Mesenchymal stem cell (in vitro differentiated cells and primary cell): ENCODE measurements around the gene GANC.
"Not testable (repeated sequence)": the region's sequence is repeated elsewhere in the genome, so short reads cannot be mapped to it uniquely, and the experiment has no call there.

ENCODE experiments used
- DNase-seq: peaks from one replicate; pipeline ENCODE4 v3.0.0-alpha.2; 2013
- H2AFZ ChIP-seq: one replicate; pipeline ENCODE4 v1.6.1; 2013; ENCODE audit warnings: low read depth, mild to moderate bottlenecking, control low read depth, inconsistent platforms, low read length, moderate library complexity
- H2AK5ac ChIP-seq: 2 replicates; pipeline ENCODE4 v1.6.1; 2013; ENCODE audit warnings: low read length, moderate library complexity, mild to moderate bottlenecking, inconsistent platforms; ENCODE audit not compliant: severe bottlenecking
- H2BK120ac ChIP-seq: one replicate; pipeline ENCODE4 v1.6.1; 2013; ENCODE audit warnings: low read depth, mild to moderate bottlenecking, inconsistent platforms, low read length, moderate library complexity
- H2BK12ac ChIP-seq, 2 experiments: one replicate each; pipeline ENCODE4 v1.6.1; 2013; ENCODE audit warnings: inconsistent platforms in 2 of 2, low read length in 2 of 2, mild to moderate bottlenecking in 2 of 2, moderate library complexity in 2 of 2, control low read depth in 1 of 2
- H2BK15ac ChIP-seq: one replicate; pipeline ENCODE4 v1.6.1; 2013; ENCODE audit warnings: mild to moderate bottlenecking, low read depth, inconsistent platforms; ENCODE audit not compliant: poor library complexity, severe bottlenecking
- H2BK5ac ChIP-seq: 2 replicates; pipeline ENCODE4 v1.6.1; 2013; ENCODE audit warnings: low read depth, mild to moderate bottlenecking, low read length, control low read depth, inconsistent platforms; ENCODE audit not compliant: poor library complexity, severe bottlenecking
- H3K14ac ChIP-seq, 2 experiments: one replicate each; pipeline ENCODE4 v1.6.1; 2013; ENCODE audit warnings: inconsistent platforms in 2 of 2, low read length in 2 of 2, control low read depth in 1 of 2, mild to moderate bottlenecking in 1 of 2, moderate library complexity in 1 of 2
- H3K18ac ChIP-seq, 2 experiments: one replicate each; pipeline ENCODE4 v1.6.1; 2013; ENCODE audit warnings: inconsistent platforms in 2 of 2, low read length in 2 of 2, control low read depth in 1 of 2, low read depth in 1 of 2, mild to moderate bottlenecking in 1 of 2
- H3K23ac ChIP-seq, 2 experiments: one replicate each; pipeline ENCODE4 v1.6.1; 2013; ENCODE audit warnings: inconsistent platforms in 2 of 2, low read length in 2 of 2, mild to moderate bottlenecking in 2 of 2, moderate library complexity in 2 of 2, control low read depth in 1 of 2
- H3K27ac ChIP-seq: 2 replicates; pipeline ENCODE4 v1.5.1; 2013; ENCODE audit warnings: mild to moderate bottlenecking, moderate library complexity, low read length, control low read depth, inconsistent platforms; ENCODE audit not compliant: poor library complexity, severe bottlenecking
- H3K27me3 ChIP-seq, 2 experiments: 2 replicates each; pipeline versions ENCODE4 v1.6.1 to v1.7.0; 2013; ENCODE audit warnings: low read length in 2 of 2, mild to moderate bottlenecking in 2 of 2, moderate library complexity in 2 of 2, control low read depth in 1 of 2, inconsistent platforms in 1 of 2; ENCODE audit not compliant: control insufficient read depth in 1 of 2, insufficient read depth in 1 of 2
- H3K36me3 ChIP-seq, 2 experiments: 2 replicates each; pipeline versions ENCODE4 v1.6.1 to v1.7.0; 2013; ENCODE audit warnings: low read length in 2 of 2, control low read depth in 1 of 2, inconsistent platforms in 1 of 2, low read depth in 1 of 2, mild to moderate bottlenecking in 1 of 2; ENCODE audit not compliant: insufficient read depth in 2 of 2, control insufficient read depth in 1 of 2
- H3K4ac ChIP-seq, 2 experiments: one replicate each; pipeline ENCODE4 v1.6.1; 2013; ENCODE audit warnings: inconsistent platforms in 2 of 2, low read length in 2 of 2, mild to moderate bottlenecking in 2 of 2, moderate library complexity in 2 of 2, control low read depth in 1 of 2, low read depth in 1 of 2
- H3K4me1 ChIP-seq: 2 replicates; pipeline ENCODE4 v1.6.1; 2013; ENCODE audit warnings: low read depth, low read length, control low read depth; ENCODE audit not compliant: control insufficient read depth, insufficient read depth
- H3K4me2 ChIP-seq: 2 replicates; pipeline ENCODE4 v1.6.1; 2013; ENCODE audit warnings: low read length, mild to moderate bottlenecking, inconsistent platforms; ENCODE audit not compliant: poor library complexity, severe bottlenecking
- H3K4me3 ChIP-seq, 2 experiments: 2 replicates each; pipeline versions ENCODE4 v1.5.1 to v1.7.0; 2013; ENCODE audit warnings: low read length in 2 of 2, mild to moderate bottlenecking in 2 of 2, control low read depth in 1 of 2, low read depth in 1 of 2; ENCODE audit not compliant: insufficient read depth in 1 of 2
- H3K79me1 ChIP-seq: replicated peaks from 2 replicates; pipeline ENCODE4 v1.6.1; 2013; ENCODE audit warnings: mild to moderate bottlenecking, control low read depth, low read length, inconsistent platforms; ENCODE audit not compliant: poor library complexity, severe bottlenecking
- H3K9ac ChIP-seq: 2 replicates; pipeline ENCODE4 v1.7.0; 2013; ENCODE audit warnings: mild to moderate bottlenecking, low read length, moderate library complexity
- H3K9me3 ChIP-seq: 2 replicates; pipeline ENCODE4 v1.7.0; 2013; ENCODE audit warnings: mild to moderate bottlenecking, low read length; ENCODE audit not compliant: control insufficient read depth
- H4K8ac ChIP-seq: one replicate; pipeline ENCODE4 v1.6.1; 2013; ENCODE audit warnings: inconsistent platforms, mild to moderate bottlenecking, low read length, moderate library complexity
- H4K91ac ChIP-seq: one replicate; pipeline ENCODE4 v1.6.1; 2013; ENCODE audit warnings: mild to moderate bottlenecking, low read length, inconsistent platforms
- WGBS: methylation state at CpG from one replicate; pipeline ENCODE4 v1.1.7; 2013; ENCODE audit warnings: mixed read lengths; 5-methylcytosine and 5-hydroxymethylcytosine counted together

Gene GANC

GRCh38 chr15:42315521-42315920 lies 42.5 kb downstream of the GANC start:
- Histone ChIP-seq H4K91ac (no peak overlapping the region), H2AFZ (no peak overlapping the region), H3K79me1 (no peaks in the 10 kb centered on the region), H3K18ac (no peak overlapping the region), H3K9me3 (no peaks in the 10 kb centered on the region), H2BK12ac (no peak overlapping the region), H3K14ac (no peak overlapping the region), H2BK5ac (no peak overlapping the region), H3K4me3 (no peak overlapping the region), H4K8ac (no peak overlapping the region), H3K23ac (no peak overlapping the region), H3K36me3 (peaks cover 4 to 52% of the 10 kb centered on the region in 2 experiments), H2BK15ac (no peak overlapping the region), H3K27ac (no peak overlapping the region), H2AK5ac (no peak overlapping the region), H3K9ac (no peak overlapping the region), H2BK120ac (no peak overlapping the region), H3K4ac (no peak overlapping the region), H3K4me2 (no peak overlapping the region), H3K4me1 (no peaks in the 10 kb centered on the region), H3K27me3 (no peaks in the 10 kb centered on the region)
- no peak for DNase-seq
- 88% methylated on average over 1 of the region's 1 CpG for WGBS

- H3K9me3 ChIP-seq, H3K27ac ChIP-seq, H3K27me3 ChIP-seq, H2BK120ac ChIP-seq, H3K4me1 ChIP-seq, H3K18ac ChIP-seq, H4K91ac ChIP-seq, H2BK15ac ChIP-seq, H2AK5ac ChIP-seq, H3K14ac ChIP-seq, H3K4ac ChIP-seq, H2BK5ac ChIP-seq, H2AFZ ChIP-seq, H3K4me2 ChIP-seq, H3K4me3 ChIP-seq, H3K9ac ChIP-seq, H3K23ac ChIP-seq, DNase-seq, H4K8ac ChIP-seq, H3K79me1 ChIP-seq, H2BK12ac ChIP-seq: not testable (repeated sequence)
- peaks cover 4 to 45% of the 10 kb centered on the region in 2 experiments for H3K36me3 ChIP-seq
- 60% methylated on average over 11 of the region's 11 CpGs for WGBS
Measured at GRCh38 chr15:42316282-42316805, 43.3 kb downstream of the GANC start.

- 94% methylated on average over 2 of the region's 2 CpGs for WGBS
- no peak overlapping the region for H3K14ac ChIP-seq
Measured at GRCh38 chr15:42319206-42319605, 46.2 kb downstream of the GANC start.

GRCh38 chr15:42324308-42324707 lies 51.3 kb downstream of the GANC start:
- peaks cover 0 to 67% of the 10 kb centered on the region in 2 experiments for H3K36me3 ChIP-seq
- no peak overlapping the region for H4K8ac ChIP-seq
- no peak overlapping the region for H2AFZ ChIP-seq
- no peak overlapping the region for H3K18ac ChIP-seq
- H3K4me1 ChIP-seq, result no peaks in the 10 kb centered on the region
- 80% methylated on average over 1 of the region's 4 CpGs for WGBS
- no peak overlapping the region for H3K4me3 ChIP-seq
- H3K4me2 ChIP-seq, result no peak overlapping the region
- no peak overlapping the region for H3K9ac ChIP-seq
- no peaks in the 10 kb centered on the region for H3K9me3 ChIP-seq
- H3K79me1 ChIP-seq, result no peaks in the 10 kb centered on the region
- no peaks in the 10 kb centered on the region for H3K27me3 ChIP-seq
- H2AK5ac ChIP-seq, result no peak overlapping the region
- no peak overlapping the region for H4K91ac ChIP-seq
- H3K27ac ChIP-seq, result no peak overlapping the region
- no peak overlapping the region for H3K4ac ChIP-seq
- no peak overlapping the region for H3K23ac ChIP-seq
- H2BK12ac ChIP-seq, result no peak overlapping the region
- no peak overlapping the region for H2BK15ac ChIP-seq
- H2BK120ac ChIP-seq, result no peak overlapping the region
- no peak overlapping the region for H3K14ac ChIP-seq
- H2BK5ac ChIP-seq, result no peak overlapping the region
- DNase-seq, result peak; percentile 88

More at GRCh38 chr15:42319206-42319605, 46.2 kb downstream of the GANC start:
- Histone ChIP-seq H3K4ac (no peak overlapping the region), H2BK15ac (no peak overlapping the region), H3K79me1 (no peaks in the 10 kb centered on the region), H3K4me1 (no peaks in the 10 kb centered on the region), H2BK5ac (no peak overlapping the region), H3K4me3 (no peak overlapping the region), H3K36me3 (peaks cover 0 to 42% of the 10 kb centered on the region in 2 experiments), H2BK12ac (no peak overlapping the region), H3K27me3 (no peaks in the 10 kb centered on the region), H3K23ac (no peak overlapping the region), H2AK5ac (no peak overlapping the region), H2BK120ac (no peak overlapping the region), H3K4me2 (no peak overlapping the region), H3K9me3 (no peaks in the 10 kb centered on the region), H3K27ac (no peak overlapping the region), H3K18ac (no peak overlapping the region), H4K91ac (no peak overlapping the region), H2AFZ (no peak overlapping the region), H4K8ac (no peak overlapping the region), H3K9ac (no peak overlapping the region)
- no peak for DNase-seq
